Measurements from ENCODE around the gene KLHDC4. TPM values are rescaled to one million over a fixed set of nuclear protein-coding genes. Genes with fewer than 3 reads are reported as not detected.

KLHDC4 gene
- total RNA-seq, 1 donor from 2014 or later: 19.2 TPM

DNA sequence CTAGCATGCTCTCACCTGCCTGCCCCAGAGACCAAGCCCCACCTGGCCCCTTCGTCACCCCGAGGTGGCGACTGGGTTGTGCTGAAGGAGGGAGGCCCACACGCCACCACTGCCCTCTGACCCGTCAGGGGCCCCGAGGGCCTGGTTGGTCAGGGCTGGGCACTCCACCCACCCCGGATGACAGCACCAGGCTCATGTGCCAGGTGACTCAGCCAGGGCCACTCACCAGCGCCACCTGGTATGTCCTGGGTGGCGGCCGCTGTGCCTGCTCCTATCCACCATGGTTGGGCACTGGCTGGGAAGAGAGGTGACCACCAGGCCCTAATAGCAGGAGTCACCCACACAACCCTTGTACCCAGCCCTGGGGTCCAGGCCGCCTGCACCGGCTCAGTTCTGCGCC, 94.6 kb downstream of the KLHDC4 start:
- FAIRE-seq (no peak), DNase-seq (ENCODE audit: low spot score in 2 of 2) (no peak)

DNA sequence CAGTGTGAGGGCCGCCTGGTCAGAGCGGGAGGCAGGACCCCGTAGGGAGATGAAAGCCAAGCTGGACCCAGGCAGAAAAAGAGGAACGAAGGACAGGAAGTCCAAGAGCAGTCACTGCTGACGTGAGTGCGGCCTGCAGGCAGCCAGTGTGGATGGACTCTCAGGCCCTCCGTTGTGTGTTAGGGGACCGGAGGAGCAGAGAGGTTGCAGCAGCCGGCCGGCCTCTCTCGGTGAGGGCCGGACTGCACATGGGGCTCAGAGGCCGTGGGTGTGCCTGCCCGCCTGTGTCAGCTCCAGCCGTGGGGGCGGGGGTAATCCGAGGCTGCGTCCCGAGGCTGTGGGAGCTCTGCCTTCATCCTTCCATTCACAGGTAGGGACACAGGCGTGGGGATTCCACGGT, 96.1 kb downstream of the KLHDC4 start:
- FAIRE-seq (no peak), DNase-seq (ENCODE audit: low spot score in 2 of 2) (no peak)

DNA sequence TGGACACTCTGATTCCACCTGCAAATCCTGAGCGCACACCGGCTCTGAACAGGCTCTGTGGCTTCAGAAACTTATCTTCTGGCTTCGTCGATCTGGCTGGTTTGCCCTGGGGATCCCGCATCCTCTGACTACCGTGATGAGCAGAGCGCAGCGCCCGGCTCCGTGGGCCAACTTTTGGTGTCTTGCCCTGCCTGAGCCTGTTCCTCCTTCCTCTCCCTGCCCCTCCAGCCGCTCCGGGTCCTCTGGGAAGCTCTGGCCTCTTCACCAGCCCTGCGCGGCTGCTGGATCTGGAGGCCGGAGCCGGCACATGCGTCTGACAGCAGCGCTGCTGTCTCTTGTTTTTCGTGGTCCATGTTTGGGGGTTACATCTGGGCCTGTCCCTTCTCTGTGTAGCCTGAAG, 97.8 kb downstream of the KLHDC4 start:
- FAIRE-seq: no peak
- no peak for DNase-seq (ENCODE audit: low spot score in 2 of 2)

DNA sequence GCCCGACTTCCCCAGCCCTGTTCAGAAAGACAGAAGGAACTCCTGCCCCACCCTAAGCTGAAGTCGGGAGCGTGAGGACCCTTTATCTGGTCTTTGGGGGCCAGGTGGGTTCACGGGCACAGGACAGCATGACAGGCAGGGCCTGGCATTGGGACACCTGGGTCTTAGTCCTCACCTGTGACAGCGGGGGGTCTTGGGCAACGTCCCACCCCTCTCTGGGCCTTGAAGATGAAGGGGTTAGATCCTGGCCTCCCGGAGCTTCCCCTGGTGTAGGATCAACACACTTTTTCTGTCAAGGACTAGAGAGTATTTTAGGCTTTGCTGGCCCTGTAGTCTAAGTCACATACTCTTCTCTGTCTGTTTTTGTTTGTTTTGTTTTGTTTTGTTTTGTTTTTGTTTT, 98.3 kb downstream of the KLHDC4 start:
- DNase-seq (ENCODE audit: low spot score in 2 of 2): no peak

DNA sequence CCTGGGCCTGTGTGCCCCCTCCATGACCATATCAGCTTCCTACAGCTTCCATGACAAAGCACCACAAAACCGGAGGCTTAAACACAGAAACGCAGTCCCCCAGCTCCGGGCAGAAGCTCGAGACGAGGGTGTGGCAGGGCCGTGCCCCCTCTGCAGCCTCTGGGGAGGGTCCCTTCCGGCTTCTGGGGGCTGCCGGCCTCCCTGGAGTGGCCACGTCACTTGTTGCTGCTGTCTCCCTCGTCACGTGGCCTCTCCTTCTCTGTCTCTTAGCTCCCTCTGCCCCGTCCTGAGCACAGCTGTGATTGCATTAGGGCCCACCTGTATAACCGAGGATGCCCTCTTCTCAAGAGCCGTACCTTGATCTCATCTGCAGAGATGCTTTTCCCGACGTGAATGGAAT, 98.9 kb downstream of the KLHDC4 start:
- DNase-seq (ENCODE audit: low spot score in 2 of 2): no peak
- no peak for FAIRE-seq

More for the DNA sequence above, 98.3 kb downstream of the KLHDC4 start:
- no peak for FAIRE-seq

DNA sequence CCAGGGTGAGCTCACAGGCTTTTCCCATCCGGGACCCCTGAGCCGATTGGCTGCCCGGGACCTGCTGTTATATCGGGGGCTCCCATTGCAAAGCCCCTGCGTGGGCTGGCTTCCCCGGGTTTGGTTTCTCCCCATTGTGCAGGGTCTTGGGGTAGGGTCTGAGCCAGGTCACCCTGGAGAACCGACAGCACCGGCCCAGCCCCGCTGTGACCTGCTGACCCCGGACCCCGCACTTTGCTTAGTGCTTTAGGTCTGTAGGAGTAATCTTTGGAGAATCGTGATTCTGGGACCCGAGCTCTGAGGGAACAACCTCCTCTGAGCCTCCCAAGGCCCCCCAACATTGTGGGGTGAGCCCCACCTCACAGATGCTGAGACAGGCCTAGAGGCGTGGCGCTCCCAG, 100.6 kb downstream of the KLHDC4 start:
- DNase-seq (ENCODE audit: low spot score in 2 of 2) (no peak), FAIRE-seq (no peak)

DNA sequence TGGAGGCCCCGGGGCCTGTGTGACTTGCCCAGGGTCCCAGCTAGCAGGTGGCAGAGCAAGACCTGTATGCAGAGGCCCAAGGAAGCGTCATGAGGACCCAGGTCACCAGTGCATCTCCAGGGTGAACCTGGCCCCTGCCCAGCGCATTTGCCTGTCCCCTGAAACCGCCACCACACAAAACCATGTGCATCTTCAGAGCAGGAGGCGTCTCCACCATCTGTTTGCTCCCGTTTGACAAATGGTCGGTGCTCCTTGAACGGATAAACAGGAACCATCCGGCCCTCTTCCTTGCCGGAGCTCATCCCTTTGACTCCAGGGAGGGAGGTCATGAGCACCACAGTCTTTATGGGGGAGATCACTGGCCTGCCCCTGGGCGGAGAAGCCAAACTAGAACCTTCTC, 101.0 kb downstream of the KLHDC4 start:
- DNase-seq (ENCODE audit: low spot score in 2 of 2): no peak
- FAIRE-seq: no peak

DNA sequence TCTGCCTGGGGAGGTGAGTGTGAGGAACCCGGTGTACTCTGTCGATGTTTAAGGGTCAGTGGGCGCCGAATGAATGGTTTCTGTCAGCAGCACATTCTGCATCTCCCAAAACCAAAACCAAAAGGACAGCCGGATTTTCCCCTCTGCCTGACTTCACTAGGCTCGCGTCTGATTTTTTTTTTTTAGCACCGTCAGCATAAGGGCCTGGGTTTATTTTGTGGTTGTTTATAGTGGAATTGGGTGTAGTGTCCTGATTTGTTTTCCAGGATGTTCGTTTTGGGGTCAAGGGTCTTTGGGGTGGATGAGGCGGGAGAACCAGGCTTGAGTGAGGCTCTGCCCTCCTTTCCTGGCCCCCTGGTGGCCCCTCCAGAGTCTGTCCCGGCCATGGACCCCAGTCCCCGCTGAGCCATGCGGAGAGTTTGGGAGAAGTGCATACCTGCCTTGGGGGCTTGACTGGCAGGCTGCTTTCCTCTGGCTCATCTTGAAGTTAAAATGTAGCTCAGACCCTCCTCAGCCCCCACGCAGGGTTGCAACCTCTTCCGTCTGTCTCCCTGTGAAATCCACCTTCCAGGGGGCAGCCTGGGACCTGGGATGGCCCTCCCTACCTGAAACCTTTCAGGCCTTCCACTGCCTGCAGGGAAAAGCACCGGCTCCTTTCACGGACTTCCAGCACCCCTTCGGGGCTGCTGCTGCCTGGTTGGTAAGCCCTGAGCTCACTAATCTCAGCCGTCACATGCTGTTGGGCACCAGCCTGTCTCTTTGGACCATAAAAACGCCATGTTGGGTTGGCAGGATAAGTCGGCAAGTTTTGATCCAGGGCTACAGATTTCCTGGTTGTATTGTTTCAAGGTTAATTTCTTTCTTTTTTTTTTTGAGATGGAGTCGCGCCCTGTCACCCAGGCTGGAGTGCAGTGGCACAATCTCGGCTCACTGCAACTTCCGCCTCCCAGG, 103.3 kb downstream of the KLHDC4 start:
- FAIRE-seq (no peak), DNase-seq (ENCODE audit: low spot score in 2 of 2) (no peak)

DNA sequence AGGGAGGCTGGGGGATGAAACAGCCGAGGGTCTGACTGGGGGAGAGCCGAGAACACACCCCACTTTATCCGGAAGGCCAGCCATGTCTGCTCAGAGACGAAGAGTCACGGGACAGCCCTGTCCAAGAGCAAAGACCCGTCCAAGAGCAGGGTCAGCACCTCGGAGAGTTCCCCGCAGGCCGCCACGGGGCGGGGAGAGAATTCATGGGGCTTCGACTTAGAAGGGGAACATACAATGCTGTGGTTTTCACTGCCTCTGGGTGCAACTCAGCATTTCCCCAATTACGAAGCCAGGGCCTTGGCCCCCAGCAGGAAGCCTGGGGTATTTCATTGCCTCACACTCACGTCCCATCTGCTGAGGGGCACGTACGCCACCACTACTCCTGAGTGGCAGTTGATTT, 104.2 kb downstream of the KLHDC4 start:
- FAIRE-seq (no peak), DNase-seq (ENCODE audit: low spot score in 2 of 2) (no peak)

DNA sequence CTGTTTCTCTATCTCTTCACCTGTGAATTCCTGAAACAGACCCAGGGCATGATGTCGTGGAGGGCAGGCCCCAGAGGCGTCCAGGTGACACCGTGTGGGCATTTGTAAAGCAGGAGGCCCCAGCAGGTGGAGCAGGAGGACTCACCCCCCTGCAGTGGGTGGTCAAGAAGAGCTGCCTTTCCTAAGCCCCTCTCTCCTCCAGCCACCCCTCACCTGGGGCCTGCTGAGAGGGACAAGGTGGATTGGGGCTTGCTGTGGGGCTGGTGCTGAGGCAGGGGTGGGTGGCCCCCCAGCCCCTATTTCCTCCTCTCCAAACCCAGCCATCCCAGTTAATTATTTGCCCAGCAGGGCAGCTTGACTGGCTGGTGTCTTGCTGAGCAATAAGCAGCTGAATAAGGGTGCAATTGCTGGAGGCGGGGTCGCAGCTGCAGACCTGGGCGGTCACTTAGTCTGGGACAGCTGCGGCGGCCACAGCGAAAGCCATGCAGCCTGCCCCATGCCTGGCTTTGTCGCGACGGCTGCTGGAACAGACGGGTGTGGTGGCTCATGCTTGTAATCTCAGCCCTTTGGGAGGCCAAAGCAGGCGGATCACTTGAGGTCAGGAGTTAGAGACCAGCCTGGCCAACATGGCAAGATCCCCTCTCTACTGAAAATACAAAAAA, 107.1 kb downstream of the KLHDC4 start:
- DNase-seq (ENCODE audit: low spot score in 2 of 2): no peak
- no peak for FAIRE-seq

Other genes with a start within 250 kb of the KLHDC4 start
- 48.1 TPM for gene JPH3, start 163.5 kb downstream of the KLHDC4 start, total RNA-seq
- gene SLC7A5, start 103.5 kb upstream of the KLHDC4 start, total RNA-seq: 13.9 TPM
- not detected for gene CA5A, start 170.5 kb upstream of the KLHDC4 start, total RNA-seq
- 40.8 TPM for gene BANP, start 185.4 kb upstream of the KLHDC4 start, total RNA-seq